H1 (cell line): ENCODE results near the gene SMO. TPM values are rescaled to one million over a fixed set of nuclear protein-coding genes. Genes with fewer than 3 reads are reported as not detected.

Experiments used
- CTCF ChIA-PET: fragments of 300-600 bp; sonication (Branson Sonifier 250); formaldehyde crosslinking; loops from one replicate; lab custom pipeline; 2021; ENCODE audit not compliant: partially characterized antibody; lab: Charles Lee
- POLR2A ChIA-PET: fragments of 300-600 bp; sonication (Branson Sonifier 250); formaldehyde crosslinking; loops from one replicate; lab custom pipeline; 2021; ENCODE audit warnings: inconsistent platforms; ENCODE audit not compliant: partially characterized antibody; lab: Charles Lee
- DNase-seq, 2 experiments: peaks; one replicate each; pipeline versions ENCODE4 v3.0.0 to v3.0.0-alpha.2; 2010 to 2022; ENCODE audit warnings: low spot score in 2 of 2, low read depth in 1 of 2, mixed read lengths in 1 of 2
- FAIRE-seq: peaks from 2 replicates; lab custom pipeline; 2011; peaks lifted over from hg19 to GRCh38; lab: Jason Lieb, UNC
- H2AFZ ChIP-seq: 2 replicates; pipeline ENCODE4 v1.8.1; 2012; ENCODE audit warnings: low read length, inconsistent platforms
- H2AK5ac ChIP-seq: 2 replicates; pipeline ENCODE4 v1.6.1; 2013; ENCODE audit warnings: low read depth, low read length
- H2BK120ac ChIP-seq: replicated peaks from 2 replicates; pipeline ENCODE3; 2013; ENCODE audit warnings: low read depth, low read length, inconsistent platforms
- H2BK12ac ChIP-seq: 2 replicates; pipeline ENCODE4 v1.6.1; 2013; ENCODE audit warnings: low read depth, low read length
- H2BK15ac ChIP-seq: 2 replicates; pipeline ENCODE4 v1.6.1; 2013; ENCODE audit warnings: low read length
- H2BK20ac ChIP-seq: 2 replicates; pipeline ENCODE4 v1.6.1; 2013; ENCODE audit warnings: low read length
- H2BK5ac ChIP-seq: 2 replicates; pipeline ENCODE4 v1.6.1; 2013; ENCODE audit warnings: low read depth, low read length
- H3K14ac ChIP-seq: 2 replicates; pipeline ENCODE4 v1.6.1; 2013; ENCODE audit warnings: inconsistent platforms; ENCODE audit not compliant: insufficient read length
- H3K18ac ChIP-seq: 2 replicates; pipeline ENCODE4 v1.6.1; 2013; ENCODE audit warnings: low read length; ENCODE audit errors: extremely low read depth
- H3K23ac ChIP-seq: 2 replicates; pipeline ENCODE4 v1.6.1; 2013; ENCODE audit warnings: inconsistent platforms; ENCODE audit not compliant: insufficient read length
- H3K23me2 ChIP-seq: 2 replicates; pipeline ENCODE4 v1.6.1; 2013; ENCODE audit warnings: low read depth, low read length
- H3K27ac ChIP-seq: 2 replicates; pipeline ENCODE4 v1.6.1; 2011; ENCODE audit warnings: low read depth, low read length, inconsistent platforms
- H3K27me3 ChIP-seq, 4 experiments: replicated peaks in 1 of 4; 1 replicate in 1 of 4; 2 replicates in 3 of 4; pipeline versions ENCODE4 v1.6.1 to v1.8.1; 2011 to 2013; ENCODE audit warnings: low read length in 3 of 4, mild to moderate bottlenecking in 3 of 4, inconsistent platforms in 2 of 4, mixed read lengths in 2 of 4, moderate library complexity in 1 of 4; ENCODE audit not compliant: control insufficient read depth in 3 of 4, insufficient read depth in 3 of 4; ENCODE audit errors: extremely low read depth in 1 of 4
- H3K36me3 ChIP-seq, 4 experiments: 2 replicates each; pipeline versions ENCODE4 v1.6.1 to v1.8.1; 2011 to 2013; ENCODE audit warnings: mild to moderate bottlenecking in 4 of 4, low read length in 3 of 4, moderate library complexity in 2 of 4, control low read depth in 1 of 4, inconsistent platforms in 1 of 4; ENCODE audit not compliant: insufficient read depth in 4 of 4, control insufficient read depth in 2 of 4
- H3K4ac ChIP-seq: replicated peaks from 2 replicates; pipeline ENCODE3; 2013; ENCODE audit warnings: low read length, low read depth, mixed read lengths, inconsistent platforms; ENCODE audit not compliant: insufficient read length
- H3K4me1 ChIP-seq, 4 experiments: replicated peaks in 1 of 4; 1 replicate in 1 of 4; 2 replicates in 3 of 4; pipeline versions ENCODE4 v1.6.1 to v1.8.1; 2011 to 2013; ENCODE audit warnings: low read length in 3 of 4, inconsistent platforms in 2 of 4, mixed read lengths in 1 of 4; ENCODE audit not compliant: insufficient read depth in 4 of 4, control insufficient read depth in 3 of 4
- H3K4me2 ChIP-seq, 2 experiments: 2 replicates each; pipeline versions ENCODE4 v1.6.1 to v1.8.1; 2011 to 2013; ENCODE audit warnings: low read depth in 2 of 2, low read length in 2 of 2, control low read depth in 1 of 2, inconsistent platforms in 1 of 2, mild to moderate bottlenecking in 1 of 2; ENCODE audit not compliant: insufficient read depth in 1 of 2
- H3K4me3 ChIP-seq, 4 experiments: fragments of 200-600, 300-600 bp in 1 of 4; sonication (generic), shearing (Covaris generic), sonication (Bioruptor Twin) in 1 of 4; 2 replicates each; pipeline versions ENCODE4 v1.5.1 to v1.8.1; 2011 to 2016; ENCODE audit warnings: low read length in 4 of 4, low read depth in 3 of 4, control low read depth in 2 of 4, inconsistent platforms in 2 of 4, mild to moderate bottlenecking in 2 of 4, mixed read lengths in 1 of 4, moderate library complexity in 1 of 4; ENCODE audit not compliant: insufficient read depth in 2 of 4; ENCODE audit errors: extremely low read depth in 1 of 4
- H3K56ac ChIP-seq: replicated peaks from 2 replicates; pipeline ENCODE3; 2013; ENCODE audit warnings: low read depth, mild to moderate bottlenecking, mixed read lengths, low read length, inconsistent platforms; ENCODE audit not compliant: insufficient read length
- H3K79me1 ChIP-seq: 2 replicates; pipeline ENCODE4 v1.6.1; 2013; ENCODE audit warnings: low read depth, low read length, control low read depth
- H3K79me2 ChIP-seq, 2 experiments: 2 replicates each; pipeline versions ENCODE4 v1.6.1 to v1.8.1; 2012 to 2013; ENCODE audit warnings: low read length in 2 of 2, mild to moderate bottlenecking in 2 of 2, inconsistent platforms in 1 of 2; ENCODE audit not compliant: insufficient read depth in 2 of 2, control insufficient read depth in 1 of 2
- H3K9ac ChIP-seq, 4 experiments: replicated peaks in 1 of 4; 1 replicate in 1 of 4; 2 replicates in 3 of 4; pipeline versions ENCODE4 v1.6.1 to v1.8.1; 2011 to 2013; ENCODE audit warnings: low read depth in 3 of 4, low read length in 3 of 4, control low read depth in 2 of 4, mild to moderate bottlenecking in 2 of 4, moderate library complexity in 2 of 4, inconsistent platforms in 1 of 4; ENCODE audit errors: extremely low read depth in 1 of 4
- H3K9me3 ChIP-seq, 2 experiments: 2 replicates each; pipeline versions ENCODE4 v1.6.1 to v1.8.1; 2012 to 2013; ENCODE audit warnings: mild to moderate bottlenecking in 2 of 2, moderate library complexity in 2 of 2, control low read depth in 1 of 2, inconsistent platforms in 1 of 2, low read depth in 1 of 2, low read length in 1 of 2, mixed read lengths in 1 of 2; ENCODE audit not compliant: insufficient read depth in 2 of 2
- H4K20me1 ChIP-seq, 2 experiments: replicated peaks in 1 of 2; 2 replicates each; pipeline versions ENCODE3 to v1.8.1; 2011 to 2013; ENCODE audit warnings: inconsistent platforms in 2 of 2, low read length in 2 of 2, mild to moderate bottlenecking in 1 of 2; ENCODE audit not compliant: insufficient read depth in 2 of 2, control insufficient read depth in 1 of 2
- H4K5ac ChIP-seq: 2 replicates; pipeline ENCODE4 v1.6.1; 2013; ENCODE audit warnings: low read length, low read depth, mixed read lengths, inconsistent platforms; ENCODE audit not compliant: insufficient read length
- H4K8ac ChIP-seq: 2 replicates; pipeline ENCODE4 v1.8.0; 2013; ENCODE audit warnings: mild to moderate bottlenecking, moderate library complexity, low read length, inconsistent platforms; ENCODE audit not compliant: insufficient read depth; ENCODE audit errors: extremely low read depth
- H4K91ac ChIP-seq: replicated peaks from 2 replicates; pipeline ENCODE3; 2013; ENCODE audit warnings: low read length, mixed read lengths, inconsistent platforms; ENCODE audit not compliant: insufficient read length
- CHD1 ChIP-seq: IDR thresholded peaks from 2 replicates; pipeline ENCODE4 v1.6.1; 2012; ENCODE audit warnings: low read depth, low read length, improper control_type of control experiment
- CTCF ChIP-seq, 3 experiments: IDR thresholded peaks; 1 replicate in 2 of 3; 2 replicates in 1 of 3; pipeline versions ENCODE4 v1.5.1 to v1.6.1; 2011; ENCODE audit warnings: low read length in 3 of 3, mild to moderate bottlenecking in 3 of 3, inconsistent platforms in 2 of 3, low read depth in 1 of 3, moderate library complexity in 1 of 3; ENCODE audit not compliant: insufficient read depth in 1 of 3; ENCODE audit errors: control extremely low read depth in 1 of 3
- FOSL1 ChIP-seq: IDR thresholded peaks from 2 replicates; pipeline ENCODE4 v1.6.1; 2011; ENCODE audit warnings: mild to moderate bottlenecking, low read depth, low read length, moderate library complexity; ENCODE audit not compliant: insufficient read depth
- HDAC2 ChIP-seq, 2 experiments: fragments of 300-600 bp in 1 of 2; sonication (generic) in 1 of 2; IDR thresholded peaks; 2 replicates each; pipeline ENCODE4 v1.6.1; 2011 to 2012; ENCODE audit warnings: low read depth in 2 of 2, low read length in 2 of 2, mild to moderate bottlenecking in 2 of 2, moderate library complexity in 2 of 2, borderline replicate concordance in 1 of 2, inconsistent platforms in 1 of 2
- JUND ChIP-seq: IDR thresholded peaks from 2 replicates; pipeline ENCODE4 v1.6.1; 2011; ENCODE audit warnings: mild to moderate bottlenecking, improper control_type of control experiment, low read length
- KDM1A ChIP-seq: fragments of 200-600, 300-600 bp; sonication (generic); IDR thresholded peaks from 2 replicates; pipeline ENCODE4 v1.7.1; 2016; ENCODE audit warnings: mild to moderate bottlenecking, low read length, borderline replicate concordance
- RAD21 ChIP-seq, 2 experiments: IDR thresholded peaks in 1 of 2; conservative IDR thresholded peaks in 1 of 2; 2 replicates each; pipeline ENCODE4 v1.6.1; 2011; ENCODE audit warnings: low read depth in 2 of 2, low read length in 2 of 2, improper control_type of control experiment in 1 of 2, inconsistent platforms in 1 of 2, mild to moderate bottlenecking in 1 of 2, moderate library complexity in 1 of 2
- RFX5 ChIP-seq: IDR thresholded peaks from 2 replicates; pipeline ENCODE4 v1.6.1; 2011; ENCODE audit warnings: low read depth, low read length, improper control_type of control experiment, borderline replicate concordance
- TEAD4 ChIP-seq: IDR thresholded peaks from 2 replicates; pipeline ENCODE4 v1.6.1; 2012; ENCODE audit warnings: low read depth, low read length, inconsistent platforms, mixed read lengths
- WGBS, 2 experiments: shearing (Covaris generic) in 1 of 2; methylation state at CpG; one replicate each; pipeline versions ENCODE4 v1.1.6 to v1.1.7; 2013 to 2015; ENCODE audit warnings: low lambda C conversion rate in 2 of 2, mixed read lengths in 2 of 2, inconsistent platforms in 1 of 2, low coverage in 1 of 2, missing lambda C conversion rate in 1 of 2; ENCODE audit not compliant: insufficient replicate concordance in 2 of 2, insufficient coverage in 1 of 2, insufficient read length in 1 of 2; ENCODE audit errors: extremely low coverage in 1 of 2, missing lambda C conversion rate in 1 of 2; 5-methylcytosine and 5-hydroxymethylcytosine counted together
- polyA plus RNA-seq, 7 experiments: library from polyadenylated mRNA; depleted of rRNA in 3 of 7; stranded (reverse) in 5 of 7; unstranded in 2 of 7; fragments of >200 nt in 5 of 7; fragments of 200-250 nt in 2 of 7; gene quantifications; 1 replicate in 5 of 7; 2 replicates in 1 of 7; 4 replicates in 1 of 7; pipeline versions ENCODE4 v1.2.1 to v1.2.3, GENCODE V29; 2011 to 2013; ENCODE audit warnings: missing spikeins in 2 of 7, mixed read lengths in 2 of 7
- total RNA-seq: library from RNA; stranded (reverse); fragmentation: NEBNext Ultra II Directional; extraction: Animal tissue kit (Norgen Biotek cat#: 25700); gene quantifications from 2 replicates; pipeline ENCODE4 v1.2.1, GENCODE V29; 2021

The SMO gene
- total and polyA plus RNA-seq, 2 of the 8 experiments (the other 6 are each of a cell fraction or from before 2014, with no cell fraction given) = 64.5 to 67.6 TPM

- Histone ChIP-seq H2AK5ac (no peak overlapping the region), H3K4me2 (no peak overlapping the region), H3K9me3 (peaks cover 3 to 16% of the 10 kb centered on the region in 2 experiments; a peak in 2 of 4 replicates), H3K9ac (no peak overlapping the region), H2BK12ac (0 out of 2 replicates have a peak overlapping the region, but pooled peaks have one; percentile 17), H3K79me2 (no peaks in the 10 kb centered on the region), H2BK120ac (no peak overlapping the region), H3K27ac (no peak overlapping the region), H3K18ac (no peak overlapping the region; the same call in 1 of the 2 replicates), H3K14ac (no peak overlapping the region), H2BK20ac (no peak overlapping the region), H3K79me1 (no peaks in the 10 kb centered on the region), H3K4ac (no peak overlapping the region), H3K23me2 (no peaks in the 10 kb centered on the region), H2BK15ac (no peak overlapping the region), H4K91ac (no peak overlapping the region), H2AFZ (no peak overlapping the region), H3K27me3 (no peaks in the 10 kb centered on the region), H2BK5ac (no peak overlapping the region), H3K56ac (no peak overlapping the region), H3K36me3 (peaks cover 0 to 6% (median 0%) of the 10 kb centered on the region in 4 experiments; a peak in 1 of 8 replicates), H4K20me1 (no peaks in the 10 kb centered on the region), H3K4me1 (no peaks in the 10 kb centered on the region; a peak in 1 of 7 replicates), H3K23ac (no peak overlapping the region), H3K4me3 (no peak overlapping the region), H4K8ac (no peak overlapping the region), H4K5ac (no peak overlapping the region)
- WGBS, 2 experiments = 29% methylated on average over 9 of the region's 9 CpGs; no CpG with 5 or more reads in 1 of the 2 experiments
- POLR2A ChIA-PET = interaction anchor here (0.6 to 1.3 kb wide), 8 partner anchors 27 to 148 kb away, joined by 3 to 5 read pairs (median 3); no protein-coding TSS in a partner anchor
- DNase-seq (peak; percentile 50 to 90), FAIRE-seq (peak; percentile 78)
- CTCF ChIA-PET = interaction anchor here (0.6 to 9.1 kb wide), 76 partner anchors 9 to 610 kb away, joined by 3 to 142 read pairs (median 4); partner anchors contain the start of gene STRIP2
- TF ChIP-seq RFX5 (no peak), KDM1A (peak; percentile 41; the same call in 1 of the 2 replicates), FOSL1 (no peak), TEAD4 (peak; percentile 48; the same call in 1 of the 2 replicates), CTCF (IDR thresholded peaks at IDR 0.05; ENCODE audit: control extremely low read depth in 1 of 3, insufficient read depth in 1 of 3, low read depth in 1 of 3, low read length in 3 of 3) (peak; percentile 78 to 96 (median 94)), HDAC2 (IDR thresholded peaks at IDR 0.05; ENCODE audit: borderline replicate concordance in 1 of 2, low read depth in 2 of 2, low read length in 2 of 2) (0 out of 4 replicates have a peak, but pooled peaks of 1 of the 2 experiments have one; percentile 48), CHD1 (no peak), RAD21 (IDR thresholded peaks at IDR 0.05 in 1 of 2, conservative IDR thresholded peaks at IDR 0.05 in 1 of 2; ENCODE audit: low read depth in 2 of 2, low read length in 2 of 2) (peak; percentile 98 to 99), JUND (no peak)
Observed at GRCh38 chr7:129218514-129219062, 30.2 kb downstream of the SMO start.
